Suppressor macrophage (primary cell): ENCODE results near the gene SEMA6A.
"Not testable (repeated sequence)": the region's sequence is repeated elsewhere in the genome, so short reads cannot be mapped to it uniquely, and the experiment has no call there.

ENCODE experiments used
- DNase-seq, 4 experiments: peaks; one replicate each; pipeline ENCODE4 v3.0.0-alpha.2; 2020 to 2022

Gene SEMA6A

DNA sequence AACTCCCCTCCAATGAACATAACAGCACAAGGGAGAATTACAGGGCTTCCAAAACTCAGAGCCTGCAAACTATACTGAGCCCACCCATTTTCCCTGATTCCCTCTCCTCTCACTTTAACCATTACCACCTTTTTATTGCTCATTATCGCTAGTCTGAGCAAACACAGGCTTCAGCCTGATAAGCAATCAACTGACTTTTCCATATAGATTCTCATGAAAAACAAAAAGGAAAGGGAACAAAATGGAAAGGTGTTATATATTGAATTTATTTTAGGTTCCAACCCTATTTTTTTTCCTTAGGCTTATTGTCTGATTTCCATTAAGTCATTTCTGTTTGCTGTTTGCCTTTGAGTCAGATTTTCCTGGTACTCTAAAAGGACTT, 27.9 kb downstream of the SEMA6A start:
- DNase-seq = no peak

DNA sequence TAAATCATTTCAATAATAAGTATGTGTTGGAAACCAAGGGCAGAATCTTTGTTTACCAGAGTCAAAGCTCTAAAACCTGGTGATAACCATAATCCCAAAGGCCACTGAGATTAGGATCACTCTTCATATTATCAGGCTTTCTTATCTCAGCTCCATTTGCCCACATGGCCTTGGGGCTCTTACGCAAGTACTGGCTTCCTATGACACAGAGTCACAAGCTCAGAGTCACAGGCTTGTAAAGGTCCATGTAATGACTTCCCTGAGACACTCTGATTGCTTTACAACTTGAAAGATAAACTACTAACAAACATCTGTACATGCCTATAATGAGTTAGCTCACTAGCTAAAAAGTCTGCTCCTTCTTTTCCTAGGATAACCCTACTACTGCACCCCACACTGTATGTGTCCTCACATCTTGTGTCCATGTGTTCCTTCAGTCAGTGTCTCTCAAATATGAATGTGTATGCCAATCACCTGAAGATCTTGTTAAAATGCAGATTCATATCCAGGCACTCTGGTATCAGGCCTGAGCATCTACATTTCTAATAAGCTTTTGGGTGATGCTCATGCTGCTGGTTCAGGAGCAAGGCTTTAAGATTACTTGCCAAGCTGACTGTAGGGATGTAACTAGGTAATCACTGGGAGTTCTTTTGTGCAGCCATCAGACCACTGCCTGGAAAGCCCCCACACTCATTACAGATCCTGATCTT, 28.4 kb downstream of the SEMA6A start:
- DNase-seq = peak; percentile 21 to 55 (median 51)

DNA sequence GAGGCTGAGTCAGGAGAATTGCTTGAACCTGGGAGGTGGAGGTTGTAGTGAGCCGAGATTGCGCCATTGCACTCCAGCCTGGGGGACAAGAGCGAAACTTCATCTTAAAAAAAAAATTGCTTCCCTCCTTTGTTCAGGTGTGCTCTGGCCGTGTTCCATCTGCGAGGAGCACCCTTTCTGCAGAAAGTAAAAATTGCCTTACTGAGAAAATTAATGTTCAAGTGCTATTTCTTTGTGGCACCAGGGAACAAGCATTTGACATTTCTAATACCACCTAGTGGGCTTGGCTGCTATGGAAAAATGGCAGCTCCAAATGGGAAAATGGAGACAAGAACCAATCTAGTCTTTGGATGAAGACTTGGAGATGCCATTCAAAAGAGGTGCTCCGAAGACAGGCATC, 29.2 kb downstream of the SEMA6A start:
- DNase-seq = not testable (repeated sequence)

DNA sequence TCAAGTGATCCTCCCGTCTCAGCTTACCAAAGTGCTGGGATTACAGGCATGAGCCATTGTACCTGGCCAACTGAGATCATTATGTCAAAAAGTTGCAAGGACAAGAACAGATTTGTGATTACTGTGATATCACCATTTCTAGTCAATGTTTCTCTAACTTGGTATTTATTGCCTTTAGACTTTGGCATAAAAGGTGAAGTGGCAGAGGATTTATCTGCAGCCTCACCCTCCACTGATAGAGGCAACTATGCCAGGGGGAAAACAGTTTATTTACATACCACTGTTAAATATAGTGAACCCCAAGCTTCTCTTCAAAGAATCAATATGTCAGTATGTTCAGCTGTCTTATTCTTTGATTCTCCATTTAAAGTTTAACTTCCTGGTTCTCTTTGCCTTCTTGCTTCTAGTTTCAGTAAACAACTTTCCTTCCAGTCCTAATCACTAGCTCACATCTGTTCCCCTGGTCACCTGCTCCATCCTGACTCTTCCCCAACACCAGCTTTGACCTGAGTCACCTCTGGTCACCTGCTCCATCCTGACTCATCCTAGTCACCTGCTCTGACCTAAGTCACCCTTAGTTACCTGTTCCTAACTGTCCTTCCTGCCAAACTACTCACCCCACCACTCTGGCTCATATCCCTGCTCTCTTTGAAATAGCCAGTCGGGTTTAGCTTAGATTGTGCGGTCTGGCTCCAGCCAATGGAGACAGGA, 29.9 kb downstream of the SEMA6A start:
- DNase-seq = no peak

DNA sequence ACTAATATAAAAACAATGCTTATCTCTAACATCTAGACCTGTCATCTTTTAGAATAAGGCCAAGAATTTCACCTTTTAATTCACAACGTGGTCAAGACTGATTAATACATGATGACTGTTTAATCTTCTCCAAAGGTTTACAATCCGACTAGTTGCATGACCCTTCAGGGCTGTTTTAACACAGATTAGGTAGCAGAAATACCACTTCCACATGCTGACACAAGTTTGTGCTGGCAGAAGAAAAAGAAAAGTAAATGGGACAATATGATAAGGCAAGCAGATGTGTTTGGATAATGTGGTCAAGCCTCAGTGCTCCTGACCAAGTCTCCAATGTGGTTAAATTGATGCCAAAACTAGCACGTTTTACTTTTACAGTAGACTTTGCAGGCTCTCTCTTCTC, 31.1 kb downstream of the SEMA6A start:
- DNase-seq = no peak

DNA sequence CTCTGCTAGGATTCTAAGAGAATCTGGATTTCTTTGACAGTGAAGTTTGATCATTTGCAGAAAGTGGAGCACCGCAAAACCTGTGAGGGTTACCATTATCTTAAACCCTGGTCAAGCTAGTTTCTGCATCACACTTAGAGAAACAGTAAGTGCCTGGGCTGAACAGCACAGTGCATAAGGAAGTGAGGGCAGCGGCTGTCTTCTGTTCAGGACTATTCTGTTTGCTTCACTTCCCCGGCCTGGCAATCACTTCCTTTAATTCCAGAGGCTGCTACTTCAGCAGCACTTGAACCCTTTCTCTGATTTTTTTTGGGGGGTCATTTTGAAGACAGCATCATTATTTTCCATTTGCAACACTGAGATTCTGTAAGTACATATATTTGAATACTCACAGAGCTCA, 32.0 kb downstream of the SEMA6A start:
- DNase-seq = peak in 3 of 4 experiments; percentile 5 to 28 (median 12)

DNA sequence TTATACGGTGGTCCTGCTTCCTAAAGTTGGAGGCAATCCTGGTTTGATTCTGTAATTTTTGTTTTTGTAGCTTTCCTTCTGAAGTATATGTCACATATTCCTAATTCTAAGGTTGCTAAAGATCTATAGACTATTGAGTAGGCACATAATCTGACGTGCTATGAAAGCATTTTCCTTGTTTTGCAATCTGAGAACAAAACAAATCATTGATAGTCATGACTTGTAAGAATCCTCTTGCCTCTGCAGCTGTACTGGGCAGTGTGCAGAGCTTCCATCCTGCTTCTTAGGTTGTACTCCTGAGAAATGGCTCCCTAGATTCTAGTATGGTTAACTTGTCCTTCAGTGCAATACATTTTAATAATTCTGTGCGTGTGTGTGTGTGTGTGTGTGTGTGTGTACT, 35.4 kb downstream of the SEMA6A start:
- no peak for DNase-seq

DNA sequence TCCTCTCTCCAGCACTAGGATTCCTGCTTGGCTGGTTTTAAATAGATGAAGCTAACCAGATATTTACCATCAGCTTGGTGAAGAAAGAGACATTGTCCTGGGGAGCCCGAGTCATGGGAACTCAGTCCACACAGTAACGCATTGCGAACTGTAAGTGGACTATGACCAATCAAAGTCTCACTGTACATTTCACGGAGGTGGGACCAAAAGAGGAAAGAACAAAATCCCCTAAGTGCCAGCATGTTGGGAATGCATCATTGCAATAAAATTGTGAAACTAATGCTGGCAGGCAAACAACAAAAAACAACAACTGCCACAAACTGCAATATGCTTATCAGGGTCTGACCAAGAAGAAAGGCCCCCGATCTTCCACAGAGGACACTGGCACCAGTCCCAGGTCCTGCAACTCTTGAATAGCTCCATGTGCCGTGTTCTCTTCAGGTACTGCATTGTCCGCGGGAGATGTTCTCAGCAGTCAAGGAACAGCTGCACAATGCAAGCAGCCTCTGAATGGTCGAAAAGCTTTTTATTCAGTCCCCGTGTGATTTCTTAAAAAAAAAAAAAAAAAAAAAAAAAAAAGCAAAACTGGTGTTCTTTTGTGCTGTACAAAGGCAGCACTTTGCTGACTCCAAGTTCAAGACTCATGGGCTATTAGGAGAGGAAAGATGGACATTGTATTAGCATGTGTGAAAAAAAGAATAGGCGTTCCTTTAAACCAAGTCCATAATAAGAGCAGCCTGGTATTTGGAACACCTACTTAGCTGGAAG, 38.1 kb downstream of the SEMA6A start:
- peak in 1 of 4 experiments; percentile 14 for DNase-seq

DNA sequence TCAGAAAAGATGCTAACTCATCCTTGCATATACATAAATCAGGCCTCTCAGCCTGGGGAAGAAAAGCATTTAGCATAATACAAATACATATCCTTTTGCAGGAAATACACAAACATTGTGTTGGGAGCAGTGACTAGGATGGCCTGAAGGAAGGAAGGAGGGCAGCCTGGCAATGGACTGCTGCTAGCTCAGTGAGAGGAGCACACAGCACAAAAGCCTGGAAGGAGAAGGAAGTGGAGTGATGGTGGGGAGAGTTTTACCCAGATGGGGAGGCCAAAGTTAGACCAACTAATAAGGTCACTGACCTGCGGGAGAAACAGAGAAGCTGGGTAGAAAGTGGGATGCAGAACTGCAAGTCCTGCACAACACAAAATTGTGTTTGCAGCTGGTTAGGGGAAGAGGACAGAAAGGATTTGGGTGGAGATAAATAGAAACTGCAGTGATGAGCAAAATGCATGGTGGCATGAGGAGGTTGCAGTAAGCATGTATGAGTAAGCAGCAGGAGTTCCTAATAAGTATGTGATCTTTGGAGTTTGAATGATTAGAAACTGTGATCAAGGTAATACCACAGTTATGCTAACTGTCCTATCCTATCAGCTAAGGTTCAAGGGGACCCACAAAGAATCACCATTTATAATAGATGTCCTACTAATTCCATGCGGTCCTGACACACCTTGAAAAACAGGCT, 39.5 kb downstream of the SEMA6A start:
- peak; percentile 13 to 39 (median 28) for DNase-seq

DNA sequence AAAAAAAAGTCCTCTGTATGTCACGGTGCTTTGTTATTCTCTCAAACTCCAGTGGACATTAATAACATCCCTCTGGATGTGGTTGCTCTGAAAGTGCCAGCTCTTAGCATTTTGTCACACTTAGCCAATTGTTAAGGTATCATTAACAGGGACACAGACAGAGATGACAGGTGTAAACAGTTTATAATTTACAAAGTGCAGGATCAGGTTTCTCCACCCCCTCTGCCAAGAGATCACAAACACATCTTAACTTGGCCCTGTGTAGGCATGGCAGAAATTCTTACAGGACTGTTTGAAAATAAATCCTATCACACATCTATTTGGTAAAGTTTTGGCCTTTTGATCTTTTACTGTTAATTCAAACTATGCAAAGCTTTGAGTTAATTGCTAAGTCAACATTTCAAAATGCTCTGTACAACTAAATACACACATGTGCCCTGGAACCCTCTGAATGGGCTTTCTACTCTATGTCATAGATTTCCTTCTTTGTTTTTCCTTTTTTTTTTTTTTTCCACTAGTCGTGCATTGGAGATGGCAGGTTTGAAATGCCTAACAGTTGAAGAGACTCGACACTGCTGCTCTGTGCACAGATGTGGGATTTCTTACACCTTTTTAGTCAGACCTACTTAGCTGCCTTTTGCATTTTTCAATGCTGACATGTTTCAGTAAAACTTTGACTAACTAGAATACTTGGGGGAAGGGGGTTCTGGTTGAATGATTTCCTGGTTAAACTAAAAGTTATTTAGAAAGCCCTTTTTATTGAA, 41.7 kb downstream of the SEMA6A start:
- no peak for DNase-seq

DNA sequence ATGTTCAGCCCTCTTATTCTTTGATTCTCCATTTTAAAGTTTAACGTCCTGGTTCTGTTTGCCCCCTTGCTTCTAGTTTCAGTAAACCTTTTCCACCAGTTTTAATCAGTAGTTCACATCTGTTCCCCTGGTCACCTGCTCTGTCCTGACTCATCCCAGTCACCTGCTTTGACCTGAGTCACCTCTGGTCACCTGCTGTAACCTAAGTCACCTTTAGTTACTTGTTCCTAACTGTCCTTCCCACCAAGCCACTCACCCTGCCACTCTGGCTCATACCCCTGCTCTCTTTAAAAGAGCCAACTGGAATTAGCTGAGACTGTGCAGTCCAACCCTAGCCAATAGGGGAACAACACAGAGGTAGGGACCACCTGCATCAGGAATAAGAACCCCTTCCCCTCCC, 43.0 kb downstream of the SEMA6A start:
- DNase-seq = no peak

DNA sequence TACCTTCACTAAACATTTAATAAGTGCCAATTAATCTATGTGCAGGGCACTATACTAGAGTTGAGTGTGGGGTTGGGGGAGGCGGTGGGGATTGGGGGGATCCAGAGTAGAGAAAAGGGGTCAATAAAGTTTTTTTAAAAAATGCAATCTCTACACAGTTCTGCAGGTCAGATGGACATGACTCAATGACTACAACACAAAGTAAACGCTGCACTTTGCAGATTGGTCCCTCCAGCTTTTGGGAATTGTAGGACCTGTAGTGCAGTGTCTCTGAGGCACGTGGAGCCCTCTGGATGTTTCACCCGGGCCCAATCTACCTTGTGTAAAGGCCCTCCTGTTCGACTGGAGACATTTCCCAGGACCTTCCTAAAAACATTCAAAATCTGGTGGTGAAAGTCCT, 43.5 kb downstream of the SEMA6A start:
- no peak for DNase-seq

DNA sequence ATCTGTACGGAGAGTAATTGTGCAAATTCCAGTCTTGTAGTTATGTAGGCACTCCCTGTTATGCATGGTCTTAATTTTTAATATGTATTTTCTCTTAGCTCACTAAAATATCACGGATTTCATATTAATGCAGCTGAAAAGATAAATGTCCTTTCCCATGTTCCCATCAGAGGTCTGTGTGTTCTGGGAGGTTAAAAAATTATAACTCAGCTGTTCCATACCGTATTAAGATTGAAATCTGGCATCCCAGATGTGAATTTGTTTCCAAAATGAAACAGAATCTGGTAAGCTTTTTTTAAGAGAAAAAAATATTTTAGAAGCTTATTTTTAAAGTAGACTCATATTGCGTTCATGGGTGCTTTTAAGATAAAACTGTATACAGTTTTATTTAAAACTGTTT, 44.3 kb downstream of the SEMA6A start:
- DNase-seq = no peak

DNA sequence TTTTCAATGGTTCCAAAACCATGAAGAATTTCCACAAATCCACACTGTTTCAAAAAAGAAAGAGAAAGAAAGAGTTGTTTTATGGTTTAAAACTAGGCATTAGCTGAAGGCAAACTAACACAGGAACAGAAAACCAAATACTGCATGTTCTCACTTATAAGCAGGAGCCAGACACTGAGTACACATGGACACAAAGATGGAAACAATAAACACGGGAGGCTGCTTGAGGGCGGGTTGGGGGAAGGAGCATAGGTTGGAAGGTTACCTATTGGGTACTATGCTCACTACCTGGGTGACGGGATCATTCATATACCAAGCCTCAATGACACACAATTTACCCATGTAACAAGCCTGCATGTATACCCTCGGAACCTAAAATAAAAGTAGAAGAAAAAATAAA, 45.0 kb downstream of the SEMA6A start:
- no peak for DNase-seq

DNA sequence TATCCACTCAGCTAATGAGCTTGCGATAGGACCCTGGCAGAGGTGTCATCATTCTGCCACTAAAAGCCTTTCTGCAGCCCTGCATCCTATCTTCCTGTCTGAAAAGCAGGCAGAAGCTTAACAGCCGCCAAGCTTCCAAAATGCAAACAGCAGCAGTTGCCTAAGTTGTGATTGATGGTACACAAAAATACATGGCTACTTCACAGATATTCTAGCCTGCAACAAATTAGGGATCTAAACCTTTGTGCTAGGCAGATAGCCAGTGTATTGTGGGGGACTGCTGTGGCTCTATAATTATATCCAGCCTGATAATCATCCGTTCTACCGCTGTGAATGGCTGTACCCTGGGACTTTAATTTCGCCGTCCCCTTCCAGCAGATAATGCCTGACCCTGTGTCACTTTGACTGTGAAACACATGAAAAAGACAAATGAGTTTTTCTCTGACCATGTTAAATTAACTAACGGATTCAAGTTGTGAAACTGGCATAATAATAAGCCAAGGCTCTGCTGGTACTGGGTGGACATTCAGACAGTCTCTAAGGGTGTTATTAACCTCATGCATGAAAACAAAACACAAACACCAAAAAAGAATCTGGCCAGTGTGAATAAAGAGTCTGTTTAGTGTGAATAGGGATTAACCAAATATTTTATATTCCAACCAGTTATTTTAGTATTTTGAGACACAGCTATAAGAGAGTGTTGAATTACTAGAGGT, 45.9 kb downstream of the SEMA6A start:
- DNase-seq = no peak

DNA sequence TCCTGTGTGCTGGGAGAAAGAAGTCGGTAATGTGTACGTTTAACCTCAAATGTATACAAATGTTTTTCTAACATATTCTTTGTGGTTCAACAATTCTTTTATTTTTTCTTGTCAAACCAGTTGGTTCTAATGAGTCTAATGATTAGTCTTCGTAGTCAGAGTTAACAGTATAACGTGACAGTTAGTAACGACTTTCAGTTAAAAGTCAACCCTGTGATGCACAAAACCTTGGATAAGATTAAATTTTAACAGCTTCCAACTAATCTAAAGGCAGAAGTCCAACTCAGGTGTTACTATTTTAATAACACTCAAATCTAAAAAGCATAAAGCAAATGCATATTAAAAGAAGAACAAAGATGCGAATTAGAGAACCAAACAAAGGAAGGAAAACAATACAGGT, 47.0 kb downstream of the SEMA6A start:
- no peak for DNase-seq

DNA sequence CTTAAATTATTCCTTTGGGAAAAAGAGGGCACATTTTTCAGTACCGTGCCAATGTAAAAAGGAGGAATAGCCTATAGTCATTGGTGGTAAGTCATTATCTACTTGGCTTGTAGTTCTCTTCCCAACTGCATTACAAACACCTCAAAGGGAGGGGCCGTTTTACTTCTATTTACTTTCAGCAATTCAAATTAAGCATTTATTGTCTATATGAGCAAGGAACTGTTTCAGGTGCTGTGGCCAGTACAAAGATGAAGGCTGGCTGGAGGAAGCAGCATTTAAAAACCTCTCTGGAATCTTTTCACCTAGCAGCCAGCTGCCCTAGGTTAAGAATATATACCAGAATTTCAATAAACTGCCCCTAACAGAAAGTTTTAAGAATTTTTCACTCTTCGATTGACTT, 48.9 kb downstream of the SEMA6A start:
- no peak for DNase-seq

DNA sequence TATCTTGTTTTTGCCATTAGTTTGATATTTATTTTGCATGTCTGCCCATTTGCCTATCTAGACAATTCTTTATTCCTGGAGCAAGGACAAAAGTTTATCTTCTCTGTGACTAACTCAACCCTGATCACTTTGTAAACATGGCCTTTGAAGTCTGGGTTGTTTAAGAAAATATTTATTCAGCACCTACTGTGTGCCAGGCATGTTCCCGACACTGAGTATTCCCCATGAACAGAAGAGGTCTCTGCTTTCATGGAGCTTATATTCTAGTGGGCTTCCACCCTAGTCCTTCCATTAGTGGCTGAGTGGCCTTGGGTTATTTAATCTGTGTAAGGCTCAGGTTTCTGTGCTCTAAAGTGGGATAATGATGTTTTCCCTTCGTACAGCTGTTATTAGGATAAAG, 49.7 kb downstream of the SEMA6A start:
- DNase-seq = no peak

DNA sequence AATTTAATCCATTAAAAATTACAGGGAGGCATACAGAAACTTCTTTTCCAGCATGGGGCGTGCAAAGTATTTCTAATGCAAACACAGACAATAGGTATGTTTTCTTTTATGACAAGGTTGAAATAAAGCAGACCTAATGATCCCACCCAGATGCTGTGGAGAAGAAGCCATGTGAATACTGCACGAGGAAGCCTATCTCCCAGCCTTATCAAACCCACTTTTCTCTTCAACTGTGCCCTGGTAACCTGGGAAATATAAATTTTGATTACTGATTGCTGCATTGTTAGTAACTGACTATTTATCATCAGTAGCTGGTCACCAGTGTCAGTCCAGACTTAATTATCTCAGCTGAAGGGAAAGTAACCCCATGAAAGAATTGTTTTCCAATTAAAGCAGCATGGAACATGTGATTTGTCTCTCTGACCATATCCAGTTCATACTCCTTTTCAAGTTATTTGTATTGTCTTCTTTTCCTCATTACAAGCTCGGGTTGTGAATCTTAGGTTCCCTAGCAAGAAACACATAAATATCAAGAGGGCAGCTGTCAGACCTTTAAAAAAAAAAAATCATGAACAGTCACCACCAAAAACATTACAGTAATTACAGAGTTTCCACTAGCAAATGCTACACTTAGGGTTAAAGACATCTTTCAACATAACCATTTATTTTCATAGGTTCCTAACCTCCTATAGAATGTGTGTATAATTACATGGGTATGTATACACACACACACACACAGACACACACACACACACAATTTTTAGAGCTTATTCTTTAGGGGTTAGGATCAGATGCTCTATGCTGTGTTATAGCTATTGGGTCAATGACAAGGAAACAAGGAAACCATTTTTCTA, 50.3 kb downstream of the SEMA6A start:
- no peak for DNase-seq

DNA sequence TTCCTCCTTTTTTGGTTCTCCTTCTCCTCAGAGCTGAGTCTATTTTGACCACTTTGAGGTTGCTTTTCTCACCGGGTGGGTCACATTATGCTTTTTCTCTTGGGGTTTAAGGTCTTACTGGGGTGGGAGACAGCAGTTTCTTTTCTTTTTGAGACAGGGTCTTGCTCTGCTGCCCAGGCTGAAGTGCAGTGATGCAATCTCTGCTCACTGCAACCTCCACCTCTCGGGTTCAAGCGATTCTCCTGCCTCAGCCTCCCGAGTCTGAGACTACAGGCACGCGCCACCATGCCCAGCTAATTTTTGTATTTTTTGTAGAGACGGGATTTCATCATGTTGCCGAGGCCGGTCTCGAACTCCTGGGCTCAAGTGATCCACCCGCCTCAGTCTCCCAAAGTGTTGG, 51.4 kb downstream of the SEMA6A start:
- not testable (repeated sequence) for DNase-seq
